ENCODE results near the gene THEMIS. TPM values are rescaled to one million over a fixed set of nuclear protein-coding genes. Genes with fewer than 3 reads are reported as not detected.

Gene THEMIS
- total and polyA plus RNA-seq, 2 experiments from 2014 or later, result not detected

DNA sequence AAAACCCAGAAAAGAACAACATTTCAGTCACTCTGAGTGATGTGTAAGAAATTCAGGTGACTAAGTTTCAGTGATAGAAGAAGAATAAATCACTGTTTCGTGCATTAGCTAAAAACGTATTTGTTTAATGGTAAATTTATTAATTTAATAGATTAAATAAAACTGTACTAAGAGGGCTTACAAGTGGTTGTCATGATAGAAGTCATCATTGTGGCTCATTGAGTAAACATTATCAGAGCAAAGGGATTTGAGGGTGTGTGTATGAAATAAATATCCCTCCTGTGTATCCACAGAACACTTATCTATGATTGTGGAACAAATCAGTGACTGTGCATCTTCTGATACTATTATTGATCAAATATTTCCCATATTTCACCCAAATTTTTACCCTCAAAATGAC lies 40.1 kb downstream of the THEMIS start:
- no peaks in the 10 kb centered on the region for H3K9me2 ChIP-seq (ENCODE audit: insufficient read depth)
- Mint-ChIP-seq H3K27me3 (ENCODE audit: insufficient read depth, low read depth, poor library complexity) (peaks cover 2% of the 10 kb centered on the region), H3K36me3 (ENCODE audit: low read depth) (no peaks in the 10 kb centered on the region), H3K27ac (no peak overlapping the region), H3K9me3 (no peaks in the 10 kb centered on the region), H3K4me1 (peaks cover 13% of the 10 kb centered on the region), H3K4me3 (no peak overlapping the region)
- DNase-seq (ENCODE audit: low spot score), result no peak
- no peaks in the 10 kb centered on the region for H3K79me2 ChIP-seq (replicated peaks; ENCODE audit: insufficient read depth)
- no peak overlapping the region for H2AFZ ChIP-seq
- no peak for ATAC-seq
- H3F3A ChIP-seq (replicated peaks; ENCODE audit: low read depth), result no peaks in the 10 kb centered on the region
- TF ChIP-seq ZNF331 (CRISPR knock-in tag; IDR thresholded peaks at IDR 0.05; ENCODE audit: low read depth) (no peak), EZH2phosphoT487 (IDR thresholded peaks at IDR 0.05; ENCODE audit: unreplicated experiment) (no peak)
- H4K20me1 ChIP-seq (replicated peaks; ENCODE audit: insufficient read depth), result no peaks in the 10 kb centered on the region
- H3K27ac ChIP-seq (ENCODE audit: low read depth), result no peak overlapping the region
- no peaks in the 10 kb centered on the region for H3K36me3 ChIP-seq (ENCODE audit: insufficient read depth)
- peaks cover 8% of the 10 kb centered on the region; the same call in 1 of the 2 replicates for H3K4me1 ChIP-seq (ENCODE audit: insufficient read depth)
- no peaks in the 10 kb centered on the region for H3K27me3 ChIP-seq (ENCODE audit: insufficient read depth)
- H3K4me2 ChIP-seq, result no peak overlapping the region
- no peak overlapping the region for H3K4me3 ChIP-seq

DNA sequence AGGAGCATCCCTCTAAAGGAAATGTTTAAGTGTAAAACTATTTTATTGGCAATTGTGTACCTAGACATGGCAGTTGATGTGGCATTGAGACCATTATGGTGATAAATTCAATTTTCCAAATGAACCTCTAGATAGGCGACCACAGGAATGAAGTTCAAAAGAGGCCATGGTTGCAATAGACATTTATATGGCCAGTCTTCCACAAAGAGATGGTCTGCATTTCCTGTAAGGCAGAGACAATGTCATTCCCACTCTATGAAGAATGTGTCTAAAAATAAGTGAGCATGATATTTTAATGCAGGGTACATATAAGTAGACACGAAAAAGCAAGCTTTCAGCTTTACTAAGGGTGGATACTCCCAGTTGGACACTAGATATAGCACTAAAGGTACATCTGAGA lies 40.9 kb downstream of the THEMIS start:
- no peak for DNase-seq (ENCODE audit: low spot score)
- H3K27ac Mint-ChIP-seq, result no peak overlapping the region
- Histone ChIP-seq H3K79me2 (replicated peaks; ENCODE audit: insufficient read depth) (no peaks in the 10 kb centered on the region), H3K27me3 (ENCODE audit: insufficient read depth) (no peaks in the 10 kb centered on the region), H3K36me3 (ENCODE audit: insufficient read depth) (no peaks in the 10 kb centered on the region), H3K4me1 (ENCODE audit: insufficient read depth) (peaks cover 8% of the 10 kb centered on the region; the same call in 1 of the 2 replicates), H3K4me2 (no peak overlapping the region), H3K9me2 (ENCODE audit: insufficient read depth) (no peaks in the 10 kb centered on the region), H3F3A (replicated peaks; ENCODE audit: low read depth) (no peaks in the 10 kb centered on the region), H2AFZ (no peak overlapping the region), H3K4me3 (no peak overlapping the region), H4K20me1 (replicated peaks; ENCODE audit: insufficient read depth) (no peaks in the 10 kb centered on the region), H3K27ac (ENCODE audit: low read depth) (no peak overlapping the region)
- H3K4me3 Mint-ChIP-seq, result no peak overlapping the region
- H3K9me3 Mint-ChIP-seq, result no peaks in the 10 kb centered on the region
- H3K36me3 Mint-ChIP-seq (ENCODE audit: low read depth), result no peaks in the 10 kb centered on the region
- TF ChIP-seq JUNB (IDR thresholded peaks at IDR 0.05; ENCODE audit: unreplicated experiment), result no peak
- TF ChIP-seq ZNF331 (CRISPR knock-in tag; IDR thresholded peaks at IDR 0.05; ENCODE audit: low read depth), result no peak
- TF ChIP-seq EZH2phosphoT487 (IDR thresholded peaks at IDR 0.05; ENCODE audit: unreplicated experiment), result no peak
- TF ChIP-seq, protein P1, sequence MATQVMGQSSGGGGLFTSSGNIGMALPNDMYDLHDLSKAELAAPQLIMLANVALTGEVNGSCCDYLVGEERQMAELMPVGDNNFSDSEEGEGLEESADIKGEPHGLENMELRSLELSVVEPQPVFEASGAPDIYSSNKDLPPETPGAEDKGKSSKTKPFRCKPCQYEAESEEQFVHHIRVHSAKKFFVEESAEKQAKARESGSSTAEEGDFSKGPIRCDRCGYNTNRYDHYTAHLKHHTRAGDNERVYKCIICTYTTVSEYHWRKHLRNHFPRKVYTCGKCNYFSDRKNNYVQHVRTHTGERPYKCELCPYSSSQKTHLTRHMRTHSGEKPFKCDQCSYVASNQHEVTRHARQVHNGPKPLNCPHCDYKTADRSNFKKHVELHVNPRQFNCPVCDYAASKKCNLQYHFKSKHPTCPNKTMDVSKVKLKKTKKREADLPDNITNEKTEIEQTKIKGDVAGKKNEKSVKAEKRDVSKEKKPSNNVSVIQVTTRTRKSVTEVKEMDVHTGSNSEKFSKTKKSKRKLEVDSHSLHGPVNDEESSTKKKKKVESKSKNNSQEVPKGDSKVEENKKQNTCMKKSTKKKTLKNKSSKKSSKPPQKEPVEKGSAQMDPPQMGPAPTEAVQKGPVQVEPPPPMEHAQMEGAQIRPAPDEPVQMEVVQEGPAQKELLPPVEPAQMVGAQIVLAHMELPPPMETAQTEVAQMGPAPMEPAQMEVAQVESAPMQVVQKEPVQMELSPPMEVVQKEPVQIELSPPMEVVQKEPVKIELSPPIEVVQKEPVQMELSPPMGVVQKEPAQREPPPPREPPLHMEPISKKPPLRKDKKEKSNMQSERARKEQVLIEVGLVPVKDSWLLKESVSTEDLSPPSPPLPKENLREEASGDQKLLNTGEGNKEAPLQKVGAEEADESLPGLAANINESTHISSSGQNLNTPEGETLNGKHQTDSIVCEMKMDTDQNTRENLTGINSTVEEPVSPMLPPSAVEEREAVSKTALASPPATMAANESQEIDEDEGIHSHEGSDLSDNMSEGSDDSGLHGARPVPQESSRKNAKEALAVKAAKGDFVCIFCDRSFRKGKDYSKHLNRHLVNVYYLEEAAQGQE (IDR thresholded peaks at IDR 0.05; ENCODE audit: unreplicated experiment), result no peak
- H3K4me1 Mint-ChIP-seq, result peaks cover 13% of the 10 kb centered on the region
- peaks cover 2% of the 10 kb centered on the region for H3K27me3 Mint-ChIP-seq (ENCODE audit: insufficient read depth, low read depth, poor library complexity)
- ATAC-seq, result no peak

DNA sequence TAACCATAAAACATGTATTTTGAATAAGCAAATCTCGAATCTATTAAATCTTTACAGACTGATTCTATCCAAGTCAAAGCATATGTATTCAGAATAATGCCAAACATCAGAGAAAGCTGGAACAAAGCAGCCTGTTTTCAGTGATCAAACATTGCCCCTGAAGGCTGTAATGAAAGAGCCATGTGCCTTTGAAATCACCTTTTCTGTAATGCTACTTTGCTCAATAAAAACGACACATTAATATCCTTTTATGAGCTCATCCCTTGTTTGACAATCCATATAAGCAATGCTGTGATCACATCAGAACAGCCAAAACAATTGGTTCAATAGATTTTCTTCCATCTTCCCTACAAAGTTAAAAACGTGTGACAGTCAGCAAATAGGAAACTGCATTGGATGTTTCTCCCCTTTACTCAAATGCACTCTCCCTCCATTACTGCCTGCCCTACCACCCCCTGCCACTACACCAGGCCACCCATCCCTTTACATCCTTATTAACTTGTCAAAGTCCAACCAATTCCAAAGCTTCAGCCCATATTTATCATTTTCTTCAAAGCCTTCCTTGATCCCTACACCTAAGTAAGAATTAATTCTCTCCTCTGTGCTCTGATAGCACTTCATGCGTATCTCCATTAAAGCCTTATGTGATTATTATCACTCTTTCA lies 42.0 kb downstream of the THEMIS start:
- no peak overlapping the region for H2AFZ ChIP-seq
- TF ChIP-seq POLR2AphosphoS5 (IDR thresholded peaks at IDR 0.05; ENCODE audit: low read depth) (no peak), ETS1 (IDR thresholded peaks at IDR 0.05) (no peak), CTCF (conservative IDR thresholded peaks at IDR 0.05; ENCODE audit: low read depth in 2 of 2) (peak in 1 of 2 experiments; percentile 13; a peak in 1 of 4 replicates)

More for the DNA sequence above, 42.0 kb downstream of the THEMIS start:
- Histone ChIP-seq H3K4me3 (no peak overlapping the region), H3K4me2 (no peak overlapping the region), H3F3A (replicated peaks; ENCODE audit: low read depth) (no peaks in the 10 kb centered on the region), H3K27me3 (ENCODE audit: insufficient read depth) (no peaks in the 10 kb centered on the region), H3K79me2 (replicated peaks; ENCODE audit: insufficient read depth) (no peaks in the 10 kb centered on the region), H3K9me2 (ENCODE audit: insufficient read depth) (no peaks in the 10 kb centered on the region), H3K36me3 (ENCODE audit: insufficient read depth) (no peaks in the 10 kb centered on the region), H4K20me1 (replicated peaks; ENCODE audit: insufficient read depth) (no peaks in the 10 kb centered on the region), H3K4me1 (ENCODE audit: insufficient read depth) (peaks cover 8% of the 10 kb centered on the region; the same call in 1 of the 2 replicates), H3K27ac (ENCODE audit: low read depth) (no peak overlapping the region)
- Mint-ChIP-seq H3K27ac (no peak overlapping the region), H3K27me3 (ENCODE audit: insufficient read depth, low read depth, poor library complexity) (peaks cover 2% of the 10 kb centered on the region), H3K9me3 (no peaks in the 10 kb centered on the region), H3K4me3 (no peak overlapping the region), H3K36me3 (ENCODE audit: low read depth) (no peaks in the 10 kb centered on the region), H3K4me1 (peaks cover 13% of the 10 kb centered on the region)
- DNase-seq (ENCODE audit: low spot score) (peak; percentile 11), ATAC-seq (peak; percentile 63)
